ENCODE data around the gene ASPA.
"Not testable (repeated sequence)": the region's sequence is repeated elsewhere in the genome, so short reads cannot be mapped to it uniquely, and the experiment has no call there.

Gene ASPA

DNA sequence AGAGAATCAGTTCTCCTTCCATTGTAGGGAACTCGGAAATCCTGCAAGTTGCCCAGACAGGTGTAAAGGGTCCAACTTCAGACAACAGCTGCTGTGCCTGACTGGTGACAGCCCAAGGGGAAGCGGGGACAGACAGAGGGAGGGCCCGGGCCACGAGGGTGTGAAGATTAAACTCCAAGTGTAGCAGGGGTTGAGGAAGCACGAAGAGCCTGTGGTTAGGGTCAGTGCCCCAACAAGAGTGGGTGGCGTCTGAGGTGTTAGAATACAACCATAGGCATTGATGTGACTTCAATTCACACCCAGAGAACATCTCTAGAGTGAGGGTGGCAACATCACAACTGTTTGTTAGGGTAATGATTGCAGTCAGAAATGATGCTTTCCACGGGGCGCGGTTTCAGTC, 39.1 kb downstream of the ASPA start:
- no peak overlapping the region for H3K4me3 ChIP-seq (ENCODE audit: low read length)
- TF ChIP-seq, protein P1, sequence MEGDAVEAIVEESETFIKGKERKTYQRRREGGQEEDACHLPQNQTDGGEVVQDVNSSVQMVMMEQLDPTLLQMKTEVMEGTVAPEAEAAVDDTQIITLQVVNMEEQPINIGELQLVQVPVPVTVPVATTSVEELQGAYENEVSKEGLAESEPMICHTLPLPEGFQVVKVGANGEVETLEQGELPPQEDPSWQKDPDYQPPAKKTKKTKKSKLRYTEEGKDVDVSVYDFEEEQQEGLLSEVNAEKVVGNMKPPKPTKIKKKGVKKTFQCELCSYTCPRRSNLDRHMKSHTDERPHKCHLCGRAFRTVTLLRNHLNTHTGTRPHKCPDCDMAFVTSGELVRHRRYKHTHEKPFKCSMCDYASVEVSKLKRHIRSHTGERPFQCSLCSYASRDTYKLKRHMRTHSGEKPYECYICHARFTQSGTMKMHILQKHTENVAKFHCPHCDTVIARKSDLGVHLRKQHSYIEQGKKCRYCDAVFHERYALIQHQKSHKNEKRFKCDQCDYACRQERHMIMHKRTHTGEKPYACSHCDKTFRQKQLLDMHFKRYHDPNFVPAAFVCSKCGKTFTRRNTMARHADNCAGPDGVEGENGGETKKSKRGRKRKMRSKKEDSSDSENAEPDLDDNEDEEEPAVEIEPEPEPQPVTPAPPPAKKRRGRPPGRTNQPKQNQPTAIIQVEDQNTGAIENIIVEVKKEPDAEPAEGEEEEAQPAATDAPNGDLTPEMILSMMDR (conservative IDR thresholded peaks at IDR 0.05; ENCODE audit: low read length): no peak
- DNase-seq (ENCODE audit: low read depth): no peak

- not testable (repeated sequence) for DNase-seq (ENCODE audit: low read depth); H3K4me3 ChIP-seq (ENCODE audit: low read length)
These were observed 43.7 kb downstream of the ASPA start for GRCh38 chr17:3519472-3519871.

DNA sequence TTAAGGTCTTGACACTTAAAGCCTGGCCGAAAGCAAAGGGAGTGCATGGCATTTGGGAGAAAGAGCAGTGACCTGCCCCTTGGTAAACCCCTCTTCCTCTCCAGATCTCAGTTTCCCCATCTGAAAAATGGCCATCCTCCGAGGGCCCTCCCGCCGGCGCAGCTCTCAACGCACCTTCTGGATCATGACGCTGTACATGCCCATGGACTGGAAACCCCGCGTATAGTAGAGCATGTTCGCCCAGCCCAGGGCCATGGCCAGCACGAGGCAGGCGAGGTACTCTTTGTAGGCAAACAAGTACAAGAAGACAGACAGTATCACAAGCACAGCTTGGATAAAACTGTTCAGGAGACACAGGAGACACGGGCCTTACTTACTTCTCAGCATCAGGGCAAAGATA, 48.2 kb downstream of the ASPA start:
- no peak for DNase-seq (ENCODE audit: low read depth)
- no peak overlapping the region for H3K4me3 ChIP-seq (ENCODE audit: low read length)
- TF ChIP-seq, protein P1 (conservative IDR thresholded peaks at IDR 0.05; ENCODE audit: low read length): no peak

DNA sequence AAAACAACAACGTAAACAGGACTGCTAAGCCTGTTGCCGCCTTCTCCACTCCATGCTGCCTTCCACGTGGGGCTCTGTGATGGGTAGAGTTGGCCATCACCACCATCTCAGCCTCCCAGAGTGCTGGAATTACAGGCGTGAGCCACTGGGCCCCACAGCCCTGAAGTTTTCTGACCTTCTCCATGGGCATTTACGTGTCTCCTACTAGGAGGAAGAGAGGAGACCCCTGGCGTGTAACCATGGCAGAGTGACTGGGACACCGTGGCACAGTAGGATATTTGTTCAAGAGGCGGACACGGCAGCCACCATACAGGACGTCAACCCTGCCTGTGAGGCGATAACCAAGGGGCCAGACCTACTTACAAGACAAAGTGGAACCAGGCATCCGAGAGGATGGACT, 50.7 kb downstream of the ASPA start:
- TF ChIP-seq, protein P1 (conservative IDR thresholded peaks at IDR 0.05; ENCODE audit: low read length): no peak
- no peak for DNase-seq (ENCODE audit: low read depth)
- H3K4me3 ChIP-seq (ENCODE audit: low read length): no peak overlapping the region

GRCh38 chr17:3526971-3527370, 51.2 kb downstream of the ASPA start:
- H3K4me3 ChIP-seq (ENCODE audit: low read length): no peak overlapping the region
- DNase-seq (ENCODE audit: low read depth): no peak
- TF ChIP-seq, protein P1 (conservative IDR thresholded peaks at IDR 0.05; ENCODE audit: low read length): no peak

DNA sequence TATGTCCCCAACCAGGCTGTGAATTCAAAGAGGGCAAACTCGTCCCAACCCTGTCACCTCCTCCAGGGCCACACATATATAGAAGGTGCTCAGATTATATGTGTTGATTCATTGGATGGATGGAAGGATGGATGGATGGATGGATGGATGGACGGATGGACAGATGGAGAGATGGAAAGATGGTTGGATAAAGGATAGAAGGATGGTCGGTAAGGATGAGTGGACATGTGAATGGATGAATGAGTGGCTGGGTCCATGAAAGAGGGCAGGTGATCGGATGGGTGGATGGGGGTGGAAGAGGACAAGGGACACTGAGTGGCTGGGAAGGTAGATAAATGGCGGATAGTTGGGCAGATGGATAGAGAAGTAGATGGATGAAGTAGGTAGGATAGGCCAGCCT, 51.7 kb downstream of the ASPA start:
- no peak for DNase-seq (ENCODE audit: low read depth)
- H3K4me3 ChIP-seq (ENCODE audit: low read length): no peak overlapping the region
- TF ChIP-seq, protein P1 (conservative IDR thresholded peaks at IDR 0.05; ENCODE audit: low read length): no peak

DNA sequence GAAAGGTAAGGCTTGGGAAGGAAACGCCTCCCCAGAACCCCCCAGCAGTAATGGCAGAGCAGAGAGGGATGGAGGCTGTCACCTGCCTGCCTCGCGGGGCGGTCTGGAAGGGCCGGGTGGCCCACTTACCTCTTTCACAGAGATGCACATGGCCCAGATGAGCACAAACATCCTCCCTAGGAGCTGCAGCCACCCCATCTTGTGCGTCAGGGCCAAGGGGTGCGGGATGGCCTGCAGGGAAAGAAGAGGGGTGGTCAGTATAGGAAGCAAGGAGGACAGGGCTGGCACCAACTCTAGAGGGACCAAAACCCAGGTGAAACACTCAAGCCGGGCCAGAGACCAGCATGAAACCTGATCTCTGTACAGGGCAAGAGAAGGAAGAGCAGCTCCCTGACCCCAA, 52.1 kb downstream of the ASPA start:
- TF ChIP-seq, protein P1 (conservative IDR thresholded peaks at IDR 0.05; ENCODE audit: low read length): no peak
- H3K4me3 ChIP-seq (ENCODE audit: low read length): no peak overlapping the region
- DNase-seq (ENCODE audit: low read depth): no peak

- no peak for DNase-seq (ENCODE audit: low read depth)
- TF ChIP-seq, protein P1 (conservative IDR thresholded peaks at IDR 0.05; ENCODE audit: low read length): no peak
- H3K4me3 ChIP-seq (ENCODE audit: low read length): no peak overlapping the region
These were observed 52.6 kb downstream of the ASPA start for GRCh38 chr17:3528403-3528851.

Measured in AG10803 (cell line).